DMS153 treated with DMSO at 0.1 percent for 48 hours (cell line): ENCODE measurements around the gene SMIM27.

ENCODE experiments used
- DNase-seq: peaks from one replicate; lab custom pipeline; 2025; ENCODE audit not compliant: unreplicated experiment; lab: John Stamatoyannopoulos, UW

SMIM27 gene

DNA sequence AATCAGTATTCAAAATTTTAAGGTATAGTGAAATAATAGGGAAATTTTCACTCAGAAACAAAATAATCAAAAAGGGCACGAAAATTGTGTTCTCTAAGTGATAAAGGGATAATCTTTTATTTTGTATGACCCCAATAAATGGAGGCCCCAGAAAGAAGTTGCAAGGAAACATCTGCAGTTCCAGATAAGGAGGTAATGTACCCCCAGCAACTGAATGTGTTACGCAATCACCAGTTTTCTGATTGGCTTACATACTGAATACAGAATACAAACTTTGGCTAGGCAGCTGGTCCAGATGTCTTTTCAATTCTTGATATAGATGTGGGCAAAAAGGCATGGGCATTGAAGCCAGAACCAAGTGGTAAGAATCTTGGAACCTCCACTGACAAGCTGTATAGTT, 2.0 kb downstream of the SMIM27 start:
- no peak for DNase-seq

DNA sequence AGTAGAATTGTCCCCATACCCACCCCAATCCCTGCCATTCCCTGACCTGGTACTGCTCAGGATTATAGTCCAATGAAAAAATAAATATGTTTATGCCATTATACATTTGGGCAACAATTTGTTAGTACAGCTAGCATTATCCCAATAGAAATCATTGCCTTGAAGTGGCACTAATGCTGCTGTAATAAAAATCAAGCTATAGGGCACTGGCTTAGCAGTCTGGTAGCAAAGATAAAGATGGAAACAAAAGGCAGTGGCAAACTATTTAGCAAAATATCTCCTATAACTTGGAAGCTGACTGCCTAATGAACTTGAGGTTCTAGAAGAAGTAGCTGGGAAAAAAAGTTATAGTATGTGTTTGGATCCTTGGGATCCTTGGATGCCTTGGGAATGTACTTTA, 2.5 kb downstream of the SMIM27 start:
- DNase-seq = no peak

DNA sequence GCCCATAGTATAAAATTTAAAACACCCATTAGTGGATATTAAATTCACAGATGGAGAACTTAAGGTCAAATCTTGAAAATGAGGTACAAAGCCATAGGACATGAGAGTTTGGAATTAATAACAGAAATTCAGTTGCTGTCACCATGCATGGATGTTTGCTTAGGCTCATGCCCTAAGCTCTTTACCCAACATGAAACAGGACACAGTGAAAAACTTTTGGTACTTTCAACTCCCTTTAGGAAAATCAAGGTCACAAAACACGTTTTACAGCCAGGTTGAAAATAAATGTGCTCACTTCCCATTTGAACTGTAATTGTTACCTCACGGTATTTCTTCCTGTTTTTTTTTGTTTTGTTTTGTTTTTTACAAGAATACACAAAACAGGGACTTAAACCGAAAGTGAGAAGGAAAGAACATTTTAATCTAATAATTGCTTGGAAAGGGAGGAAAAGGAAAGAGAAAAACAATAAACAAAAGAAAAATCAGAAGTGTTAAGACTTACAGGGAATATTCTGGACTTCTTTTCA, 6.3 kb downstream of the SMIM27 start:
- DNase-seq = no peak

DNA sequence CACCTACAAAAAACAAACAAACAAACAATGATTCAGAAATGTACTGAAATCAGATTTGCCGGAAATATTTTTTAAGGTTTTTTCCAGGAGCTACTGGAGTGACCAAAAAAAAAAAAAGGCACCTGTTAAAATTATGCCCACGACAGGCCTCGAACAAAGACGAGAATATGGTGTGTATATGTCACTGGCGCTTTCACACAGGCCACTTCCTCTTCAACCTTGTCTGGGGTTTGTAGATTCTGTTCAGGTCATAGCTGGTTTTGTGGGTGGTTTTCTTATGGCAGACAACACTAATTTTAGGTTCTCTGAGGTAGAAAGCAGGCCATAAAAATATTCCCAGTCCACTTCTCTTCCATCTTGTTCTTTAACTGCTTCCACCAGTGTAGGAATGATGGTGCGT, 13.8 kb downstream of the SMIM27 start:
- DNase-seq = no peak

DNA sequence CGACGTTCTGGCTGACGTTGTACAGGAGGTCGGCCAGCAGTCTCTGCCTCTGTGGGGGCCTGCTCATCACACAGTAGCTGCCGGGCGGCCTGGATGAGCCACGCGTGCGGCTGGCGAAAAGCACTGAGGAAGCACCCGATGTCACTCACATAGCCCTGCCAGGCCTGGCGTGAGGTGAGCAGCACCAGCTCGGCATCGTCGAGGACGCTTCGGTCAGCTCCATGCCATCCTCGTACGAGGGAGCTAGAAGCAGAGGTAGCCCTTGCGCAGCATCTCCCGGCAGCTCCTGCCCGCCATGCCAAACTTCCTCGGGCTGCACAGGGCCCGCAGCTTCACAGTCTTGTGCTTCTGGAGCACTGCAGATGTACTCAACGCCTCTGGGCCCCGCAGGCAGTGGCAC, 14.6 kb downstream of the SMIM27 start:
- no peak for DNase-seq

DNA sequence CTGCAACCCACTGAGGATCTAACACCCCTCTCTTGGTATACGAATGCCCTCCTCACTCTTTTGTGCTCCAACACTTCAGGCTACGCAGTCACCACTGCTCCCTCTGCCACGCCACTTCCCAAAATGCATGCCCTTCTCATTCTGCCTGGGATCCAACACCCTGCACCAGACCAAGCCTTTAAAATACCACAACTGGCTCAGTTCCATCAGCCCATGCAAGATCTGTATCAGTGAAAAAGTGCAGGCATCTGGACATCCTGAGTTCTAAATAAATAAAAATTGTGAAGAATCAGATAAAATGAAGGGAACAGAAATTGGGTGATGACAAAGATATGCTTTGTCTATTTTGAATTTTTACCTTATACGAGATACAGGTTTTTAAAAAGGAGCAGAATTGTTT, 18.1 kb downstream of the SMIM27 start:
- no peak for DNase-seq

DNA sequence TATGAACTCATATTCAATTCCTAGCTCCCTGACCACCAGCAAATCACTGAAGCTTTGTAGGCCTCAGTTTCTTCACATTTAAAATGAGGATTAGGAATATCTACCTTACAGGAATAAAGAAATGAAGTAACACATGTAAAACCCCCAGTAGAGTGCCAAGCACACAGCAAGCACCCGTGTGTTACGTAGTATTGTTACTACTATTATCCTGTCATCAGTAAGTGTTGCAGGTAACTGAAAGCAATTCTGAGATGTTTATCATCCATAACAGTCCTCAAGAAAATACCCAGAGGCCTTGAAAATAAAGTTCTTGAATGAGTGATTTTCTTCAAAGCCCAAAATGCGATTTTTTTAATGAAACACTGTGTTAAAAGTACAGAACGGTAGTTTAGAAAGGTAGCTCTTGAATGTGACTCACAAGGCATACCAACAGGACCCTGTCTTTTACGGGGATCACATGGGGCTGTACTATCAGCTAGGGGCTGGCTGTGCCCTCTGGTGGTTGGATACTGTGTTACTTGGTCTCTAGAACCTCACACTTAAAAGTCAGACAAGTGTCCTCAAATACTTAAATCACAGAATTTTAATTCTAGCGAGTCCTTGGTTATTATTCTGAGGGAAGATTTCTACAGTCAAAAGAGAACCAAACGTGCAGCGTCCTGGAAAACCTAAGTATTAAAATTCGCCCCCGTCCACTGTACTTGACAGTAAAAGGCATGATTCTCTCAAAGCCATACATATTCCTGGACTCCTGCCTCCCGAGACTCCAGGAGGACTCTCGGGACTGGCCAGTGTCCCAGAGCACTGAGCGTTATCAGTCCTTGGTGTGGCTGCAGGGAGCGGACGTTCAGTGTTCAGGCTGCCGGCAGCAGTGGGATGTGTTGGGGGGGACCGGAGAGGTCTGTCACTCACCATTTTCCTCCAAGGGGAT, 20.1 kb downstream of the SMIM27 start:
- DNase-seq = peak; percentile 33

DNA sequence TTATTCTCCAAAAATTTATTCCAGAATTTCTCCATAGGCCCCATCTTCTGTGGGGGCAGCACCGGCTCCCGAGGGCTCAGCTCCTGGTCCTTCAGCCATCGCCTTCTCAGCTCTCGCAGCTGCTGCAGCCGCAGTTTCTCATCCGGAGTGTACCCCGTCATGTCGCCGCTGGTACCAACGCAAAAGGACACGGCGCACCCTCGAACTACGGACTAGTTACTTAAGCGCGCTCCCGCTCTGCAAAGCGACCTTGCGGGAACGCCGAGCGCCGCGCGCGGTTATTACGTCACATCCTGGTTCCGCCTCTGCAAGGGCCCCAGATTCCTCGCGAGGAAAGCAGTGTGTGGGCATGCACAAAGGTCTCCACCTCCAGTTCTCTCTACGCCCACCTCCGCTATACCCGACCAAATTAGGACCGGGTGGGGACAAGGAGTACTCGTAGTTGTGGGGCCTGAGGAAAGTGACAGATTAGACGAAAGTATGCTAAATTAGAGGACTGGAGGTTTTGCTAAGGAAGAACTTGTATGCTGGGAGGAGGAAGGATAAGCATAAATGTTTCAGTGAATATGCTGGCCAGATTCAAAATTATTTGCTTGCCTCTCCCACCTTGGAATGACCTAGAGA, 20.9 kb downstream of the SMIM27 start, which contains the start of gene NDUFB6:
TSS of gene NDUFB6 (minus strand) at position 260 of the 624 bp plus-strand sequence. CDS start at position 161, 99 bp downstream.
- DNase-seq = peak; percentile 90

DNA sequence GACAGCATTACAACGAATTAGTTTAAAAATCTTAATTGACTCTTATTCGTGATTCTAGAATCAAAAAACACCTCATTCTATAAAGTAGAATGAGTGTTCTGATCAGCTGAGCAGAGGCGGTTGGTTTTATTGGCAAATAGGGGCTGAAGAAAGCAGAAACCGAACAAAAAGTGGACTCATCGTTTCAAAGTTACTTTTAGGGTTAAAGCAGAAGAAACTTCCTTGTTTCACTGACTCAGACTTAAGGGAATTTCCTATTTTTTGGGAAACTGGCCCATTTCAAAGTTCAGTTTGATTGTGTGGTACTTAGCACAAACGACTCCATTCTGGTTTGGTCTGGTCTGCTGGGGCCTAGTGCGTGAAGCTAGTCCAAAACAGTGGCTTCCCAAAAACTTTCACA, 21.7 kb downstream of the SMIM27 start:
- DNase-seq = no peak

DNA sequence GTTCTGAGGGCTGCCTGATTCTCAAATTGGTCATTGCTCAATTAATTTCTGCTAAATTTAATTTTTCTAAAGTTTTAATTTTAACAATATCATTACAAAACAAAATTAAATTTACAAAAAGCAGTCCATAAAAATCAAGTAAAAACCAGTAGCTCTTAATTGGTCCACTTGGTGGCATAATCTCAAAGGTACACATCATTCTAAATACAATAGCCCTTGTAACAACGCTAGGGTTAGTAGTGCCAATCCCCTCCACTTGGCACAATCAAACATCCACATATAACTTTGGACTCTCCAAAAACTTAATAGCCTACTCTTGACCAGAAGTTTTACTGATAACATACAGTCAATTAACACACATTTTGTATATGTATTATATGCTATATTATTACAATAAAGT, 22.7 kb downstream of the SMIM27 start:
- no peak for DNase-seq

DNA sequence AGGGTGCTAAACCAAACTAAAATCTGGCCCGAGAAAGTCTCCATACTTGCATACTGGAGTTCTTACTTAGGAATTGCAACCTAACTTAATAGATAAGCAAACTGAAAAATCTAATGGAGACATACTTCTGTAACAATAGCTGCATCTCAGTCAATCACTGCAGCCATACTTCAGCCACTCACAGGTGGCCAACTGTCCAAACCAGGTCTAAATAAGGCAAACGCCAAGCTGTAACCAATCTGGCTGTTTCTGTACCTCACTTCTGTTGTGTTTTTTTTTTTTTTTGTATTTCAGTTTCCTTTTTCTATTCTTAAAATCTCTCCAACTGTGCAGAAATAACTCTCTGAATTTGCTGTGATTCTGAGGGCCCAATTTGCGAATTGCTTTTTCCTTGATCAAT, 25.2 kb downstream of the SMIM27 start:
- DNase-seq = no peak

DNA sequence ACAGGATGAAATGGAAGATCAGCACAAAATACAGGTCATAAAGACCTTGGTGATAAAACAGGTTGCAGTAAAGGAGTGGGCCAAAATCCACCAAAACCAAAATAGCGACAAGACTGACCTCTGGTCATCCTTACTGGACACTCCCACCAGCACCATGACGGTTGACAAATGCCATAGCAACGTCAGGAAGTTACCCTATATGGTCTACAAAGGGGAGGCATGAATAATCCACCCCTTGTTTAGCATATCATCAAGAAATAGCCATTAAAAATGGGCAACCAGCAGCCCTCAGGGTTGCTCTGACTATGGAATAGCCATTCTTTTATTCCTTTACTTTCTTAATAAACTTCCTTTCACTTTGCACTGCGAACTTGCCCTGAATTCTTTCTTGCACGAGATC, 26.8 kb downstream of the SMIM27 start:
- DNase-seq = no peak

DNA sequence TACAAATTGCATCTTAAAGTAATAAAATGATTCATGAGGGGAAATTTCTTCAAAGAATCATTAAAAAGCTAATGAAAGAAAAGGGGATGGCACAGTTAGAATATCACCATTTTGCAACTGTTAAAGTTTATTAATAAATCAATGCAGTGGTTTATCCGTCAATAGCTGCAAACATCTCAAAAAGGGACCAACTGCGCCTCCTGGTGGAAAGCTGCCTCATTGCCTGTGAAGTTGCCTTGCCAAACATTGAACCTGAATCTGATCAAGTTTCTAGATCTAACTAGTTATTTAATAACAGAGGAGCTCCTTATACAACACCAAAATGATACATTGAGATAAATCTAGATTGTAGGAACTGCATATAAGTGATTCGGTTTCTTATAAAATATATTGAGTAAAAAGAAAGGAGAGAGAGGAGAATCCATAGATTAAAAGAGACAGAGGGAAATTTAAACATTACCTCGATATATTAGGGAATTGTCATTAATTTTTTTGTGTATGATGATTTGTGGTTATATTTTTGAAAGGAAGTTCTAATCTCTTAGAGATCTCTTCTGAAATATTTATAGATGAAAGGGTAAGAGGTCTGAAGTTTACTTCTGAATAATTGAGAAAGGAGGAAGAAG, 27.7 kb downstream of the SMIM27 start:
- DNase-seq = peak; percentile 47

DNA sequence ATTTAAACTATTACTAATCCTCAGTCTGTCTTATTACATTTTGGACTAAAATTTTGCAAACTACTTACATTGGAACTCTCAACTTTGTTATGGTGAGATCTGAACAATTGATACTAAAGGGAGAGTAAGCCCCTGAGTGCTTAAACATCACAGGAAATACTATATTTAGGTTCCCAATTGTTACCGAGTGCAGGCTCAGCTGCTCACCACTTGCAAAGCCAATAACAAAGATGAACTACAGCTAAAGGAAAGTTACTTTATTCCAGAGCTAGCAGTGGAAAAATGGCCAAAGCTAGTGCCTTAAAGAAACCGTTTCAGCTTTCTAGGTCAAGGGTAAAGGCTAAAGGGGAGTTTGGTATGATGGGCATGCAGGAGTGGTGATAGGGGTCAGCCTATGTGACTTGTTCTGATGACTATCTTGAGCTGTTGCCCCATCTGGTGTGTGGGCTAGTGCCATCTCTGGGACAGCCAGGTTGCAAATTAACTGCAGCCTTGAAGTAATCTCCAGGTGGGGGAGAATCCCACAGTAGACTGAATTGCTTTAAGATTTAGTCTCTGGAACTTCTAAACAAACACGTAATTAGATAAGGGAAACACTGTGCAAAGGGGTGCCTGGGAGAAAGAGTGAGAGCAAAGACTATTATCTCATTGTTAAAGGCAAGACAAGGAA, 28.6 kb downstream of the SMIM27 start:
- DNase-seq = no peak

DNA sequence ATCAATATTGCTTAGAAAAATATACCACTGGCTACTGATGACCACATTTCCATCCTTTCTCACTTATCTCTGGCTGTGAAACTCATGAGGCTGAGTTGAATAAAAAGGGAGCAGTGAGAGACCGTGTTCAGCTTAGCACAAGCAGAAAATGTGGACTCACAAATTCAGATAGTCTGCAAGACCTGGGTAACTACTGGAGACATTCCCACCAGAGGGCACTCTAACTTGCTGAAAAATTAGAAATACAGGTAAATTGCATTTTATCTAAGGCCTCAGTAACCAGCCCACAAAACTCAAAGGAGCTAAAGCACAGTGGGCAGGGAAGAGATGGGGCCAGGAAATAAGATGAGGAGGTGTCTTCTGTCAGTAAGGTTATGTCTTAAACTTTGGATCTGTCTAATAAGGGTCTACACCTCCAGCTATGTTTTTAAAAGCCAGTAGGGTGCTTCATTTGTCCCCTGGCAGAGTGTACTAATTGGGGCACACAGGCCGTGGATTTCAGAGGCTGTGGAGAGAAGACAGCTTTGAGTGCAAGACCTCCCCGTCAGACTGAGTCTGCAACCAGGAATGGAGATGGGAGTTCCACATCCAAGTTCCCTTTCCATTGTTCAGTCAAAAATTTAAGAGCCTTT, 29.5 kb downstream of the SMIM27 start:
- peak; percentile 13 for DNase-seq

DNA sequence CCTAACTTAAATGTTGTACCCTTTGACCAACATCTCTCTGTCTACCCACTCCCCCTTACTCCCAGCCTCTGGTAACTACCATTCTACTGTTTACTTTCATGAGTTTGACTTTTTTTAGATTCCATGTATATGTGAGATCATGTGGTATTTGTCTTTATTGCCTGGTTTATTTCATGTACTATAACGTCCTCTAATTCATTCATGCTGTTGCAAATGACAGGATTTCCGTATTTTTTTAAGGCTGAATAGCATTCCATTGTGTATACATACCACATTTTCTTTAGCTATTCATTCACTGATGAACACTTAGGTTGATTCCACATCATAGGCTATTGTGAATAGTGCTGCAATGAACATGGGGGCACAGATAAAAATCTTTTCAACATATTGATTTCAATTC, 32.7 kb downstream of the SMIM27 start:
- DNase-seq = no peak

DNA sequence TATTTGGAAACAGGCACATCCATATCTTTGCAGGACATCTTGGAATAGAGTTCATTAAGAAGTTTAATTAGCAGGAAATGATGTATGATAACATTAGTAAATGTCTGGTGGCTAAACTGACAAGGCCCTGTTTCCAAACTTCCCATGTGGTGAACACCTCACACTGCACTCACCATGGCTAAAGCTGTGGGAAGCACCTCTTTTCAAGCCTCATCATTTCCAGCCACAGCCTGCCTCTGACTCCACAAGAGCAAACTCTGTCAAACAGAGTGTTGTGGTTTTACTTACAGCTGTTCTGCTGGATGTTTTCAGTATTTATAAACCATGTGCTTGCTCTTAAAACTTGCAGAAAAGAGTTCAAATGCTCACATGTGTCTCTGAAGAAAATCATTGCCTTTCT, 35.8 kb downstream of the SMIM27 start:
- DNase-seq = no peak

DNA sequence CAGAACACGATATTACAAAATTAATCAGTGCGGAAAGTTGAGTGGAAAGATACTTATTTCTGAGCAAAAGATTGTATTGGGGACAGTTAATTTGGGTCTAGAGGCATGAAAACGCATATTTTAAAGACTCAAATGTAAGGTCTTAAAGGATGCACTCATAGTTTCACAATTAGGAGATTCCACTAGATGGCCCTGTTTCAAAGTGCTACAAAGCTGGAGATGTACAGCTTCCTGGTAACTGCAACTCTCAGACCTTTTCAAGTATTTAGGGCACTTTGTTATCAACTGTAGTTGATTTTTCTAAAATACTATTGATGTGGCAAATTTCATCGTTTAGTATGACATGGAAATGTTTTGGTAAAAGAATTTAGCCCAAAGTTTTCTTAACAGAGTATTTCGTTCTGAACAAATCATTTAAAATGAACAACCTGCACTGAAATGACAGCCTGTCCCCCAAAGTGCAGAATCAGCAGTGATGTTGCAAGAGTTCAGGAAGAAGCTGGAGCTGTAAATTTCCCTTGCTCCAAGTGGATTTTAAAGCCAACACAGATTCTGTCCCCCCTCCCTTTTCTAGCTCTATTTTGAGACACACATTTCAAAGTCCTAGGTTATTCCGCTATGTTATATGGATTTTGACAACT, 37.1 kb downstream of the SMIM27 start:
- peak; percentile 18 for DNase-seq

DNA sequence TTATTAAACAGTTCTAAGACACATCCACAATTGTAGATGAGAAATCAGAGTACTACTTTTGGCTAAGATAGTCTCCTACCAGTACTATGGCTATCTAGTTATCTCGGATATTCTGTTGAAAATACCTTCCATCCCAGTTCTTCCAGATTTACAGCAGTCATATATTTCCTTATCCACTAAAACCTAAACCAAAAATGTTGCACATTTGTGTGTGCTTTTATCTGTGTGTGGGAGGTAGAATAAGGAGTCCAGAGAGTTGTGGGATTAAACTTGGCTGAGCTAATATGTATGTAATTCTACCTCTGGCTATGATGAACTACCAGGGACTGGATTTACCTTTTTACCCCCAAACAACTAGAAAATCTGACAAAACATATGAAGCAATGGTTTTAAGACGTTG, 38.3 kb downstream of the SMIM27 start:
- DNase-seq = no peak

DNA sequence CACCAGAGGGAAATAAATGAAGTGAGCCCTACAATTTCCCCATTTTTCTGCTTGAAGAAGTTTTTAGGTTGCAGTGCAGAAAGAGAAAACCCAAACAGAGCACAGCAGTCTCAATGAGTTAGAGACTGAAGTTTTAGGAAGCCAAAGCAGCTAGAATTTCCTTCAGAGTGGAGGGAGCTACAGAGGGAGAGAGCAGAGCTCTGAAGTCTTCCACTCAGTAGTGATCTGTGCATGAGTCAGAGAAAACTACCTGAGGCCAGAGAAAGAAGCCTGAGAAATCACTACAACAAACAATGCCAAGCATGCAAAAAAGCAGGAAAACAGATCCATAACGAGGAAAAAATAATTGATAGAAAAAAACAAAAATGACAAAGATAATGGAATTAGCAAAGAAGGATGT, 38.8 kb downstream of the SMIM27 start:
- no peak for DNase-seq
